ENCODE measurements around the gene TCL1B. TPM values are rescaled to one million over a fixed set of nuclear protein-coding genes. Genes with fewer than 3 reads are reported as not detected.

Gene TCL1B
- total RNA-seq, 2 experiments from 2014 or later = not detected

DNA sequence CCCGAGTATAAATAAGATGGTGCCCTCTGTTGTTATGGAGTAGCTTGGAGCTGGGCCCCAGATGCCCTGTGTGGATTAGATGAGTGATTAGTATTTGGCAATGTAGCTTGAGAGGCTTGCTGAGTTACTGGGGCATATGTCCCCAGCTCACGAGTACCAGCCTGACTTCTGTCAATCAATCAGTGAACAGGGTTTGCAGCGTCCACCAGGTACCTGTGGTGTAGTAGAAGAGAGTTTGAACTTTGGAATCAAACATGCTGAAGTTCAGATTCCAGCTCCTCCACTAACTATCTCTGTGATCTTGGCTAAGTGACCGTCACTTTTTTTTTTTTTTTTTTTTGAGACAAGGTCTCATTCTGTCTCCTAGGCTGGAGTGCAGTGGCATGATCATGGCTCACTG is 11.6 kb upstream of the TCL1B start:
- H3K27ac ChIP-seq (ENCODE audit: low read depth in 1 of 2, low read length in 2 of 2) = no peak overlapping the region
- CTCF ChIA-PET = interaction anchor here (0.7 kb wide), 1 partner anchor 69 kb away, joined by 4 read pairs; no protein-coding TSS in a partner anchor

DNA sequence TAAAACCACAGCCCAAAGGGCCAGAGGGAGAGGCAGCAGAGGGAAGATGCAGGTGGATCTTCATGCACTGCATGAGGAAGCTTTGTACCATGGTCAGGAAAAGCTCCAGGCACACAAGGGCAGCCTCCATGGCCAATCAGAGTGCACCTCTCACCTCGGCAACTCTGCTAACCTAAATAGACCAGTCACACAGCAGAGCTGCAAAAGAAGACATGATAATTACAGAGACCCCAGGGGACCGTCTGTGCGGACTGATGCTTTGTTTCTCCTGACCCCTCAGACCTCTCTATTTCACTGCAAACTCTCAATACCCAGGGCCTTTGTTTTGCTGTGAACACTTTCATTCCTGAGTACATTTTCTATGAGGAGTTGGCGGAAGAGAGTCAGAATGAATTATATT is 10.7 kb upstream of the TCL1B start:
- Mint-ChIP-seq H3K27ac (no peak overlapping the region), H3K36me3 (ENCODE audit: low read depth) (no peaks in the 10 kb centered on the region), H3K9me3 (no peaks in the 10 kb centered on the region), H3K4me3 (no peak overlapping the region), H3K4me1 (ENCODE audit: low read depth) (no peaks in the 10 kb centered on the region), H3K27me3 (peaks cover 67% of the 10 kb centered on the region)
- DNase-seq (no peak), ATAC-seq (ENCODE audit: poor library complexity) (no peak)
- intact Hi-C loops (cut with DNase I, micrococcal nuclease) = no loop called here
- Histone ChIP-seq H3K36me3 (ENCODE audit: insufficient read depth, low read length) (no peaks in the 10 kb centered on the region), H3K27me3 (ENCODE audit: control insufficient read depth in 1 of 2, insufficient read depth in 2 of 2, low read length in 2 of 2) (peaks cover 8 to 14% of the 10 kb centered on the region in 2 experiments), H3K27ac (ENCODE audit: low read depth in 1 of 2, low read length in 2 of 2) (no peak overlapping the region), H3K4me3 (ENCODE audit: low read length) (no peak overlapping the region), H3K4me1 (ENCODE audit: insufficient read depth, low read length) (no peaks in the 10 kb centered on the region), H3K9me3 (ENCODE audit: control insufficient read depth in 1 of 2, insufficient read depth in 1 of 2, low read length in 2 of 2) (no peaks in the 10 kb centered on the region)
- TF ChIP-seq, protein P1, sequence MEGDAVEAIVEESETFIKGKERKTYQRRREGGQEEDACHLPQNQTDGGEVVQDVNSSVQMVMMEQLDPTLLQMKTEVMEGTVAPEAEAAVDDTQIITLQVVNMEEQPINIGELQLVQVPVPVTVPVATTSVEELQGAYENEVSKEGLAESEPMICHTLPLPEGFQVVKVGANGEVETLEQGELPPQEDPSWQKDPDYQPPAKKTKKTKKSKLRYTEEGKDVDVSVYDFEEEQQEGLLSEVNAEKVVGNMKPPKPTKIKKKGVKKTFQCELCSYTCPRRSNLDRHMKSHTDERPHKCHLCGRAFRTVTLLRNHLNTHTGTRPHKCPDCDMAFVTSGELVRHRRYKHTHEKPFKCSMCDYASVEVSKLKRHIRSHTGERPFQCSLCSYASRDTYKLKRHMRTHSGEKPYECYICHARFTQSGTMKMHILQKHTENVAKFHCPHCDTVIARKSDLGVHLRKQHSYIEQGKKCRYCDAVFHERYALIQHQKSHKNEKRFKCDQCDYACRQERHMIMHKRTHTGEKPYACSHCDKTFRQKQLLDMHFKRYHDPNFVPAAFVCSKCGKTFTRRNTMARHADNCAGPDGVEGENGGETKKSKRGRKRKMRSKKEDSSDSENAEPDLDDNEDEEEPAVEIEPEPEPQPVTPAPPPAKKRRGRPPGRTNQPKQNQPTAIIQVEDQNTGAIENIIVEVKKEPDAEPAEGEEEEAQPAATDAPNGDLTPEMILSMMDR (IDR thresholded peaks at IDR 0.05) = no peak
- POLR2A ChIA-PET = no interaction called here
- CTCF ChIA-PET = no interaction called here

More for the DNA sequence above, 11.6 kb upstream of the TCL1B start:
- Histone ChIP-seq H3K4me3 (ENCODE audit: low read length) (no peak overlapping the region), H3K27me3 (ENCODE audit: control insufficient read depth in 1 of 2, insufficient read depth in 2 of 2, low read length in 2 of 2) (peaks cover 9 to 14% of the 10 kb centered on the region in 2 experiments), H3K9me3 (ENCODE audit: control insufficient read depth in 1 of 2, insufficient read depth in 1 of 2, low read length in 2 of 2) (no peaks in the 10 kb centered on the region), H3K36me3 (ENCODE audit: insufficient read depth, low read length) (no peaks in the 10 kb centered on the region), H3K4me1 (ENCODE audit: insufficient read depth, low read length) (no peaks in the 10 kb centered on the region)
- intact Hi-C loops (cut with DNase I, micrococcal nuclease) = no loop called here
- Mint-ChIP-seq H3K27ac (no peak overlapping the region), H3K27me3 (peaks cover 73% of the 10 kb centered on the region), H3K4me1 (ENCODE audit: low read depth) (no peaks in the 10 kb centered on the region), H3K4me3 (no peak overlapping the region), H3K36me3 (ENCODE audit: low read depth) (no peaks in the 10 kb centered on the region), H3K9me3 (no peaks in the 10 kb centered on the region)
- POLR2A ChIA-PET = no interaction called here
- TF ChIP-seq, protein P1 (IDR thresholded peaks at IDR 0.05) = no peak
- no peak for ATAC-seq (ENCODE audit: poor library complexity)
- no peak for DNase-seq

DNA sequence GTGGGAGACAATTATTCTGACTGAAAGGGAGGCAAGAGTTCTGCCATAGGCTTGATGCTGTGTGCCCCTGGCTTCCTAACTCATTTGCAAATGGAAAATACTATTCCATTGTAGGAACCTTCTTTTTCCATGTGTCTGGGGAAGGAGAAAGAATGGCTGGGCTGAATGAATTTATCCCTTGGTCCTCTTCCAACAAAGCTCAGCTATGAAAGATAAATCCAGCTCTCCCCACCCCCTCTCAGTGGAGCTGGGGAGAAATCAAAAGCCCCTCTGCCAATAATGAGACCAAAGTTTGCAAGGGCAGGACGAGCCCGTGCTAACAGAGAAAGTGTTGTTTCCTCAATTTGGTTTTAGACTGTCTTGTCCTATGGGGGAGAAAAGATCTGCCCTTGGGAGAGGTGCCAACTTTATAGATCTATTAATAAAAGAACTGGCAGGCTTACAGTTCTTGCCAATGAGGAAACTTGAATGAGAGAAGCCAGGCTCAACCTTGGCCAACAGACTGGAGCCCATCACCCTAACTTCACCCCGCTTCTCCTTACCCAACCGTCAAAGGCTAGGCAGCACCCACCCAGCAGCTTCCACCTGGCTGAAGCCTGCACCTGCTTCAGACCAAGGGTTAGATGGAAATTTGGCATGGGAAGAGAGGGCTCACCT is 8.9 kb upstream of the TCL1B start:
- ChIA-PET CTCF (no interaction called here), POLR2A (no interaction called here)
- no peak overlapping the region for H3K4me3 Mint-ChIP-seq
- H3K36me3 ChIP-seq (ENCODE audit: insufficient read depth, low read length) = no peaks in the 10 kb centered on the region
- intact Hi-C loops (cut with DNase I, micrococcal nuclease) = no loop called here
- H3K4me1 ChIP-seq (ENCODE audit: insufficient read depth, low read length) = no peaks in the 10 kb centered on the region
- DNase-seq (no peak), ATAC-seq (ENCODE audit: poor library complexity) (no peak)
- no peak overlapping the region for H3K27ac ChIP-seq (ENCODE audit: low read depth in 1 of 2, low read length in 2 of 2)
- no peaks in the 10 kb centered on the region for H3K9me3 ChIP-seq (ENCODE audit: control insufficient read depth in 1 of 2, insufficient read depth in 1 of 2, low read length in 2 of 2)
- H3K4me3 ChIP-seq (ENCODE audit: low read length) = no peak overlapping the region
- H3K27ac Mint-ChIP-seq = no peak overlapping the region
- peaks cover 8 to 14% of the 10 kb centered on the region in 2 experiments for H3K27me3 ChIP-seq (ENCODE audit: control insufficient read depth in 1 of 2, insufficient read depth in 2 of 2, low read length in 2 of 2)
- TF ChIP-seq, protein P1 (IDR thresholded peaks at IDR 0.05) = no peak
- H3K9me3 Mint-ChIP-seq = no peaks in the 10 kb centered on the region
- no peaks in the 10 kb centered on the region for H3K36me3 Mint-ChIP-seq (ENCODE audit: low read depth)
- H3K4me1 Mint-ChIP-seq (ENCODE audit: low read depth) = no peaks in the 10 kb centered on the region
- H3K27me3 Mint-ChIP-seq = peaks cover 58% of the 10 kb centered on the region

All from CD4-positive, alpha-beta T cell (primary cell).